SK-N-SH (cell line): Measurements from ENCODE around the gene MVB12B. TPM values are rescaled to one million over a fixed set of nuclear protein-coding genes. Genes with fewer than 3 reads are reported as not detected.

Source experiments
- CTCF ChIA-PET: fragments of 300-600, 350-600 bp; formaldehyde crosslinking; extraction: SDS; loops from one replicate; lab custom pipeline; 2021; lab: Yijun Ruan, JAX
- POLR2A ChIA-PET: fragments of 350-600 bp; sonication (Branson Sonifier 250); formaldehyde crosslinking; extraction: SDS; loops from one replicate; lab custom pipeline; 2020; ENCODE audit warnings: antibody characterized with exemption, inconsistent platforms; lab: Yijun Ruan, JAX
- DNase-seq: peaks from one replicate; pipeline ENCODE4 v3.0.0; 2012
- H2AFZ ChIP-seq: fragments of 200-600 bp; sonication (generic); 2 replicates; pipeline ENCODE4 v1.8.1; 2016; ENCODE audit warnings: antibody characterized with exemption, mild to moderate bottlenecking, low read depth
- H3F3A ChIP-seq: fragments of 200-600 bp; sonication (generic); replicated peaks from 2 replicates; pipeline ENCODE3; 2016; ENCODE audit warnings: antibody characterized with exemption, mild to moderate bottlenecking; ENCODE audit not compliant: insufficient read depth
- H3K27ac ChIP-seq, 2 experiments: fragments of 200-500 bp in 1 of 2; fragments of 200-600 bp in 1 of 2; sonication (Bioruptor generic) in 1 of 2; sonication (generic), shearing (Covaris generic) in 1 of 2; 2 replicates each; pipeline versions ENCODE4 v1.5.1 to v1.6.1; 2014 to 2016; ENCODE audit warnings: low read depth in 2 of 2, inconsistent platforms in 1 of 2, low read length in 1 of 2, mild to moderate bottlenecking in 1 of 2, mixed read lengths in 1 of 2
- H3K27me3 ChIP-seq: fragments of 200-600 bp; sonication (generic), shearing (Covaris generic); 2 replicates; pipeline ENCODE4 v1.6.1; 2016; ENCODE audit warnings: mixed run types; ENCODE audit not compliant: insufficient read depth
- H3K36me3 ChIP-seq, 2 experiments: fragments of 200-500 bp in 1 of 2; fragments of 200-600 bp in 1 of 2; sonication (Bioruptor generic) in 1 of 2; sonication (generic) in 1 of 2; replicated peaks in 1 of 2; 2 replicates each; pipeline versions ENCODE3 to v1.5.1; 2014 to 2016; ENCODE audit warnings: low read length in 1 of 2, mild to moderate bottlenecking in 1 of 2; ENCODE audit not compliant: insufficient read depth in 2 of 2, control insufficient read depth in 1 of 2
- H3K4me1 ChIP-seq, 2 experiments: fragments of 200-500 bp in 1 of 2; fragments of 200-600 bp in 1 of 2; sonication (Bioruptor generic) in 1 of 2; sonication (generic), shearing (Covaris generic) in 1 of 2; 2 replicates each; pipeline versions ENCODE4 v1.5.1 to v1.6.1; 2014 to 2016; ENCODE audit warnings: low read depth in 1 of 2, low read length in 1 of 2, mixed run types in 1 of 2; ENCODE audit not compliant: insufficient read depth in 2 of 2, control insufficient read depth in 1 of 2
- H3K4me2 ChIP-seq: fragments of 200-600 bp; sonication (generic), shearing (Covaris generic); 2 replicates; pipeline ENCODE4 v1.6.1; 2017; ENCODE audit warnings: mixed run types
- H3K4me3 ChIP-seq, 2 experiments: fragments of 200-500 bp in 1 of 2; fragments of 200-600 bp in 1 of 2; sonication (Bioruptor generic) in 1 of 2; sonication (generic), shearing (Covaris generic) in 1 of 2; 2 replicates each; pipeline versions ENCODE4 v1.5.1 to v1.8.1; 2014 to 2016; ENCODE audit warnings: low read depth in 2 of 2, inconsistent platforms in 1 of 2, low read length in 1 of 2, mild to moderate bottlenecking in 1 of 2, mixed read lengths in 1 of 2, moderate library complexity in 1 of 2
- H3K79me2 ChIP-seq: fragments of 200-600 bp; sonication (generic); 2 replicates; pipeline ENCODE4 v1.8.1; 2017; ENCODE audit warnings: mild to moderate bottlenecking; ENCODE audit not compliant: insufficient read depth
- H3K9ac ChIP-seq: fragments of 200-600 bp; sonication (generic); 2 replicates; pipeline ENCODE4 v1.6.1; 2017; ENCODE audit warnings: mixed run types
- H3K9me2 ChIP-seq: fragments of 200-600 bp; sonication (generic); 2 replicates; pipeline ENCODE4 v1.6.1; 2017; ENCODE audit warnings: mixed run types
- H3K9me3 ChIP-seq: fragments of 200-600 bp; sonication (generic); 2 replicates; pipeline ENCODE4 v1.6.1; 2017; ENCODE audit warnings: mixed run types, mild to moderate bottlenecking, moderate library complexity
- H4K20me1 ChIP-seq: fragments of 200-600 bp; sonication (generic); 2 replicates; pipeline ENCODE4 v1.6.1; 2017; ENCODE audit warnings: mild to moderate bottlenecking, mixed run types; ENCODE audit not compliant: insufficient read depth
- CHD2 ChIP-seq: fragments of 150-350 bp; IDR thresholded peaks from 2 replicates; pipeline ENCODE4 v1.6.1; 2018; ENCODE audit warnings: low read length; ENCODE audit not compliant: partially characterized antibody
- ELF1 ChIP-seq: IDR thresholded peaks from 2 replicates; pipeline ENCODE4 v1.4.0; 2012
- EZH2phosphoT487 ChIP-seq: fragments of 200-600 bp; sonication (generic); IDR thresholded peaks from 2 replicates; pipeline ENCODE4 v1.6.1; 2017; ENCODE audit warnings: low read depth, mixed run types, mild to moderate bottlenecking, antibody characterized with exemption, moderate library complexity, borderline replicate concordance
- FOSL2 ChIP-seq: IDR thresholded peaks from 2 replicates; pipeline ENCODE4 v1.4.0; 2012; ENCODE audit warnings: low read depth, mild to moderate bottlenecking, moderate library complexity, borderline replicate concordance
- FOXJ3 ChIP-seq: sonication (generic); formaldehyde crosslinking; IDR thresholded peaks from 2 replicates; pipeline ENCODE4 v1.5.1; 2020; ENCODE audit warnings: mild to moderate bottlenecking, missing genetic modification reagents
- MXI1 ChIP-seq: IDR thresholded peaks from 2 replicates; pipeline ENCODE4 v1.6.1; 2012; ENCODE audit warnings: mild to moderate bottlenecking, low read depth, low read length, improper control_type of control experiment
- NRF1 ChIP-seq: IDR thresholded peaks from 2 replicates; pipeline ENCODE4 v1.6.1; 2012; ENCODE audit warnings: low read depth, mild to moderate bottlenecking, low read length
- PBX3 ChIP-seq: IDR thresholded peaks from 2 replicates; pipeline ENCODE4; 2012
- RAD21 ChIP-seq: IDR thresholded peaks from 2 replicates; pipeline ENCODE4 v1.6.1; 2012; ENCODE audit warnings: mild to moderate bottlenecking, low read length
- SMC3 ChIP-seq: IDR thresholded peaks from 2 replicates; pipeline ENCODE4 v1.6.1; 2012; ENCODE audit warnings: low read depth, low read length, improper control_type of control experiment
- USF2 ChIP-seq: fragments of 150-350 bp; IDR thresholded peaks from 2 replicates; pipeline ENCODE4 v1.6.1; 2017; ENCODE audit warnings: antibody characterized with exemption, low read length, low read depth, borderline replicate concordance
- WGBS: methylation state at CpG from one replicate; pipeline ENCODE4 v1.1.6; 2017; ENCODE audit warnings: low lambda C conversion rate; 5-methylcytosine and 5-hydroxymethylcytosine counted together
- polyA plus RNA-seq, 3 experiments: library from polyadenylated mRNA; depleted of rRNA; stranded (reverse); fragments of >200 nt; gene quantifications; 2 replicates each; pipeline ENCODE4 v1.2.3, GENCODE V29; 2012

The MVB12B gene
- polyA plus RNA-seq, 1 of the 3 experiments (the other 2 are of a cell fraction) = 5.1 TPM

GRCh38 chr9:126360073-126360472 is 33.4 kb downstream of the MVB12B start:
- no peaks in the 10 kb centered on the region for H3K9me2 ChIP-seq
- H2AFZ ChIP-seq = no peak overlapping the region
- peaks cover 37% of the 10 kb centered on the region; the same call in 1 of the 2 replicates for H3K79me2 ChIP-seq
- DNase-seq = no peak
- no peak overlapping the region for H3K4me3 ChIP-seq
- POLR2A ChIA-PET = no interaction called here
- H3K4me1 ChIP-seq = no peaks in the 10 kb centered on the region; a peak in 1 of 4 replicates
- H3K9ac ChIP-seq = no peak overlapping the region
- CTCF ChIA-PET = interaction anchor here (1.4 kb wide), 1 partner anchor 39 kb away, joined by 5 read pairs; no protein-coding TSS in a partner anchor
- peaks cover 4% of the 10 kb centered on the region for H3F3A ChIP-seq
- no peaks in the 10 kb centered on the region for H4K20me1 ChIP-seq
- 86% methylated on average over 1 of the region's 1 CpG for WGBS
- TF ChIP-seq NRF1 (no peak), PBX3 (no peak), FOXJ3 (CRISPR knock-in tag) (no peak), FOSL2 (no peak), EZH2phosphoT487 (no peak)
- TF ChIP-seq, all 33 proteins: peak for 0
- peaks cover 19% of the 10 kb centered on the region; the same call in 1 of the 2 replicates for H3K9me3 ChIP-seq
- no peak overlapping the region for H3K4me2 ChIP-seq
- H3K27ac ChIP-seq = no peak overlapping the region
- peaks cover 0 to 28% of the 10 kb centered on the region in 2 experiments for H3K36me3 ChIP-seq
- H3K27me3 ChIP-seq = no peaks in the 10 kb centered on the region

- H2AFZ ChIP-seq = no peak overlapping the region
- POLR2A ChIA-PET = interaction anchor here (0.6 kb wide), 1 partner anchor 281 kb away, joined by 3 read pairs; no protein-coding TSS in a partner anchor
- H3K9ac ChIP-seq = no peak overlapping the region
- no peak overlapping the region for H3K4me2 ChIP-seq
- H3K9me2 ChIP-seq = no peaks in the 10 kb centered on the region
- peaks cover 29% of the 10 kb centered on the region; the same call in 1 of the 2 replicates for H3K79me2 ChIP-seq
- TF ChIP-seq MXI1 (no peak), RAD21 (no peak), NRF1 (no peak), SMC3 (no peak), CHD2 (no peak), PBX3 (no peak), ELF1 (no peak), USF2 (no peak), FOXJ3 (CRISPR knock-in tag) (no peak)
- CTCF ChIA-PET = interaction anchor here (1.4 to 1.5 kb wide), 2 partner anchors 19 to 37 kb away, joined by 4 to 6 read pairs; no protein-coding TSS in a partner anchor
- no peaks in the 10 kb centered on the region for H4K20me1 ChIP-seq
- H3K9me3 ChIP-seq = peaks cover 19% of the 10 kb centered on the region; the same call in 1 of the 2 replicates
- 63% methylated on average over 3 of the region's 3 CpGs for WGBS
- no peak overlapping the region for H3K27ac ChIP-seq
- no peaks in the 10 kb centered on the region for H3K27me3 ChIP-seq
- H3F3A ChIP-seq = peaks cover 4% of the 10 kb centered on the region
- no peak for DNase-seq
- peaks cover 0 to 28% of the 10 kb centered on the region in 2 experiments for H3K36me3 ChIP-seq
- no peak overlapping the region for H3K4me3 ChIP-seq
- H3K4me1 ChIP-seq = no peaks in the 10 kb centered on the region; a peak in 1 of 4 replicates
Observed at GRCh38 chr9:126361810-126362238, 35.2 kb downstream of the MVB12B start.
